Measurements from ENCODE around the gene PDCL3.

DNA sequence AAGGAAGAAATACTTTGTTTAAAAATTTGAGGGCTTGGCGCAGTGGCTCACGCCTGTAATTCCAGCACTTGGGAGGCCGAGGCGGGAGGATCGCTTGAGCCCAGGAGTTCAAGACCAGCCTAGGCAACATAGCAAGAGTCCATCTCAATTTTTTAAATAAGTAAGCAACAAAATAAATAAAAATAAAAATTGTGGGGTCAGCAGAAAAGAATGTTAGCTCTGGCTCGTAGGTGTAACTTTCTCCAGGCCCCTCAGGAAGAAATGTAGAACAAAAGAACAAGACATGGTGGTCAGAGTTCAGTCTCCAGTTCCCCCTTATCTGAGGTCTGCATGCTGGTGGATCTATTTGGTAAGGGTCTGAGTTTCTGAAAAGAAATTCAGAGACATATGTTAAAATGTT, 20.4 kb upstream of the PDCL3 start:
- TF ChIP-seq, protein P1, sequence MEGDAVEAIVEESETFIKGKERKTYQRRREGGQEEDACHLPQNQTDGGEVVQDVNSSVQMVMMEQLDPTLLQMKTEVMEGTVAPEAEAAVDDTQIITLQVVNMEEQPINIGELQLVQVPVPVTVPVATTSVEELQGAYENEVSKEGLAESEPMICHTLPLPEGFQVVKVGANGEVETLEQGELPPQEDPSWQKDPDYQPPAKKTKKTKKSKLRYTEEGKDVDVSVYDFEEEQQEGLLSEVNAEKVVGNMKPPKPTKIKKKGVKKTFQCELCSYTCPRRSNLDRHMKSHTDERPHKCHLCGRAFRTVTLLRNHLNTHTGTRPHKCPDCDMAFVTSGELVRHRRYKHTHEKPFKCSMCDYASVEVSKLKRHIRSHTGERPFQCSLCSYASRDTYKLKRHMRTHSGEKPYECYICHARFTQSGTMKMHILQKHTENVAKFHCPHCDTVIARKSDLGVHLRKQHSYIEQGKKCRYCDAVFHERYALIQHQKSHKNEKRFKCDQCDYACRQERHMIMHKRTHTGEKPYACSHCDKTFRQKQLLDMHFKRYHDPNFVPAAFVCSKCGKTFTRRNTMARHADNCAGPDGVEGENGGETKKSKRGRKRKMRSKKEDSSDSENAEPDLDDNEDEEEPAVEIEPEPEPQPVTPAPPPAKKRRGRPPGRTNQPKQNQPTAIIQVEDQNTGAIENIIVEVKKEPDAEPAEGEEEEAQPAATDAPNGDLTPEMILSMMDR (IDR thresholded peaks at IDR 0.05): no peak
- TF ChIP-seq EZH2phosphoT487 (IDR thresholded peaks at IDR 0.05): no peak
